ENCODE results near the gene SPINK7.
A peak's percentile ranks its signal among the peaks of the same experiment; 100 is the strongest.

The SPINK7 gene

DNA sequence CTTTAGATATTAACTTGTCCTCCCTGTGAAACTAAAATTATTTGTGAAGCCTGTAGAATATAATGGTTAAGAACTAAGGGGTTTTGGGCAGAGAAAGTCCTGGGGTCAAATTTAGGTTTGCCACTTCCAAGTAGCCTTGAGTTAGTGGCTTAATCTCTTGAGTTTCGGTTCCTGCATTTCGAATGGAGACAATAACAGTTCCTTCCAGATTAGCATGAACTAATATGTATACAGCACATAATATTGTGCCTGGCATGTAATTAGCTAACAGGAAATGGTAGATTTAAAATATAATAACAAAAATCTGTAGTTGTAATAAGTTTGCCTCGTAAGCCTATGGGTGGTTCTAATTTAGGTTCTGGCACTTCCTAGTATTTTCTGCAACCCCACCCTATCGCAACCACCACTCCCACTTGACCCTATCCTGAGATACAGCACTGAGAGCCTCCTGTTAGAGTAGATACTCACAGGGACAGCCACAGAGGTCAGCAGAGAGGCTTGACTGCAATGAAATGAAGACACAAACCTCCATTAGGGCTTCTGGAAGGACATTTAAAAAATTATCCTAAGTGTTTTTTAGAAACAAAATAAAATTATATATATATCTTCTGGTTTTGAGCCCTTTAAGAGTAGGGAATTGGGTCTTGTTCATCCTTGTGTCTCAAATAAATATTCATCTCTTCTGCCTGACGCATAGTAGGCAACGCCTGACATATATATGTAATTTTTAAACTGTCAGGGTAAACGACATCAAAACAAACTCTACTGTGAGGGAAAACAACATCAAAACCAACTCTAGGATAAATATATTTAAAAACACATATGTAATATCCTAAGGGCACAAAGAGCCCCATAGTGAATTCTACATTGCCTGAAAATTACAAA lies 31.6 kb downstream of the SPINK7 start:
- peak; percentile 16 for DNase-seq

DNA sequence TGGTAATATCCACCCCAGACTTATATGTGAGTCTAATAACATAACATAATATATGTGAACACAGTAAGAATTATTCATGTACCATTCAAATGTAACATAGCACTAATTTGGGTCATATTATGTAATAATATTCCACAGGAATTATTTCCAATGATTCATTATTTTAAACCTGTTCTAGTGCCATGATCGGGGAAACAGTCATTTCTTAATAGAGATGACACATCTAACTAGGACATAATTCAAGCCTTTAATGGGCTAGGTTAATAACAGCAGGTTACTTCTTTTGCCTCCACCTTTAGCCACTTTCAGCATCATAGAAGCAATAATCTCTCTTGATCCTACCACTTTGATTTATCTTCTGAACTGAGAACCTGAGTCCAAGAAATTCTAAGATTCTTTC lies 35.5 kb downstream of the SPINK7 start:
- no peak for DNase-seq

DNA sequence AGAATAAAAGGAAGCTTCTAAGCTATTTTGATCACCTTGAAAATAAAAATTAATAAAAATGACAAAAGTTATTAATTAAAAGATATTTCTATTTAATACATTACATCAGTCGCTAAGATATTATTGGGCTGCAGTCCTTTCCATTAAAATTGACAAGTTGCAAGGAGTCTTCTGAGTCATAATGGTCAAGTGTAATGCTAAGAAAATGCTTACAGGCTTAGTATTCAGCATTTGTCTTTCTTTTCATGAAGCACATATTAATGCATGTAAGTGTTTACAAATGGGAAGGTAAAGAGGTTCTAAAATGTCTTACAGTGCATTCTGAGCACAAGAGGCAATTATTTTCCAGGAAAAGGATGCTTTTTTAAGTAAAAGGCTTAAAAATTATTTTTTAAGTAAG lies 40.5 kb downstream of the SPINK7 start:
- no peak for DNase-seq

- no peak for DNase-seq
Measured at GRCh38 chr5:148353634-148354033, 41.4 kb downstream of the SPINK7 start.

GRCh38 chr5:148364343-148364742 lies 52.1 kb downstream of the SPINK7 start:
- no peak for DNase-seq

Data from inflammatory macrophage treated with lipopolysaccharide for 4 hours (primary cell).